ENCODE data around the gene MAS1L.
"Not testable (repeated sequence)": the region's sequence is repeated elsewhere in the genome, so short reads cannot be mapped to it uniquely, and the experiment has no call there.

The MAS1L gene

GRCh38 chr6:29478740-29479139, 9.0 kb downstream of the MAS1L start:
- DNase-seq = no peak

- DNase-seq = no peak
These were observed 9.8 kb downstream of the MAS1L start for GRCh38 chr6:29477923-29478450.

GRCh38 chr6:29474996-29475395, 12.8 kb downstream of the MAS1L start:
- no peak for DNase-seq

- no peak for DNase-seq
These were observed 21.5 kb downstream of the MAS1L start for GRCh38 chr6:29466241-29466640.

GRCh38 chr6:29465801-29466200, 22.0 kb downstream of the MAS1L start:
- DNase-seq = no peak

GRCh38 chr6:29465279-29465678, 22.5 kb downstream of the MAS1L start:
- no peak for DNase-seq

GRCh38 chr6:29462022-29462421, 25.7 kb downstream of the MAS1L start:
- no peak for DNase-seq

- no peak for DNase-seq
These were observed 26.5 kb downstream of the MAS1L start for GRCh38 chr6:29461021-29461814.

GRCh38 chr6:29456971-29457370, 30.8 kb downstream of the MAS1L start, which contains the start of the genes OR11A1 and OR2H1:
Gene OR11A1 (minus strand): TSS chr6:29457071. CDS start chr6:29427641, 29,430 bp downstream.
Gene OR2H1 (plus strand): TSS chr6:29457155. CDS start chr6:29461770, 4,615 bp downstream.
- no peak for DNase-seq

- DNase-seq = no peak
These were observed 36.1 kb downstream of the MAS1L start for GRCh38 chr6:29451471-29452193.

GRCh38 chr6:29447670-29448069, 40.1 kb downstream of the MAS1L start:
- no peak for DNase-seq

GRCh38 chr6:29444031-29444430, 43.7 kb downstream of the MAS1L start:
- not testable (repeated sequence) for DNase-seq

GRCh38 chr6:29442719-29443118, 45.0 kb downstream of the MAS1L start:
- no peak for DNase-seq

- DNase-seq = no peak
These were observed 48.8 kb downstream of the MAS1L start, which contains the start of gene OR10C1 for GRCh38 chr6:29439006-29439405. Gene OR10C1 (plus strand): TSS chr6:29439306. CDS start chr6:29440016, 710 bp downstream.

GRCh38 chr6:29436730-29437129, 51.0 kb downstream of the MAS1L start:
- DNase-seq = not testable (repeated sequence)

Measured in NCI-H2081 (cell line).